SK-N-SH (cell line): Measurements from ENCODE around the gene HSPA14.

Experiments
- CTCF ChIP-seq: fragments of 200-600 bp; sonication (generic); IDR thresholded peaks from 2 replicates; pipeline ENCODE4 v1.6.1; 2017; ENCODE audit warnings: antibody characterized with exemption, mild to moderate bottlenecking, moderate library complexity
- ELF1 ChIP-seq: IDR thresholded peaks from 2 replicates; pipeline ENCODE4 v1.4.0; 2012
- GATA2 ChIP-seq: sonication (generic); formaldehyde crosslinking; IDR thresholded peaks from 2 replicates; pipeline ENCODE4 v1.5.0; 2020; ENCODE audit warnings: mild to moderate bottlenecking, missing genetic modification reagents
- JUND ChIP-seq: IDR thresholded peaks from 2 replicates; pipeline ENCODE4 v1.4.0; 2012
- NRF1 ChIP-seq: IDR thresholded peaks from 2 replicates; pipeline ENCODE4 v1.6.1; 2012; ENCODE audit warnings: low read depth, mild to moderate bottlenecking, low read length
- POLR2AphosphoS5 ChIP-seq: IDR thresholded peaks from 2 replicates; pipeline ENCODE4 v1.6.1; 2012; ENCODE audit warnings: low read depth, low read length
- RCOR1 ChIP-seq: fragments of 150-350 bp; IDR thresholded peaks from 2 replicates; pipeline ENCODE4 v1.6.1; 2017; ENCODE audit warnings: antibody characterized with exemption, low read length
- RFX5 ChIP-seq: IDR thresholded peaks from 2 replicates; pipeline ENCODE4 v1.6.1; 2012; ENCODE audit warnings: mild to moderate bottlenecking, improper control_type of control experiment, low read length
- TAF1 ChIP-seq: IDR thresholded peaks from 2 replicates; pipeline ENCODE4 v1.6.1; 2012; ENCODE audit warnings: low read depth, mild to moderate bottlenecking, low read length, moderate library complexity, borderline replicate concordance
- ZBTB33 ChIP-seq: IDR thresholded peaks from 2 replicates; pipeline ENCODE4 v1.4.0; 2012; ENCODE audit warnings: low read depth, borderline replicate concordance
- TF ChIP-seq, protein P1 (sequence below): IDR thresholded peaks from 2 replicates; pipeline ENCODE4 v1.4.0; 2012; ENCODE audit warnings: low read depth

DNA sequence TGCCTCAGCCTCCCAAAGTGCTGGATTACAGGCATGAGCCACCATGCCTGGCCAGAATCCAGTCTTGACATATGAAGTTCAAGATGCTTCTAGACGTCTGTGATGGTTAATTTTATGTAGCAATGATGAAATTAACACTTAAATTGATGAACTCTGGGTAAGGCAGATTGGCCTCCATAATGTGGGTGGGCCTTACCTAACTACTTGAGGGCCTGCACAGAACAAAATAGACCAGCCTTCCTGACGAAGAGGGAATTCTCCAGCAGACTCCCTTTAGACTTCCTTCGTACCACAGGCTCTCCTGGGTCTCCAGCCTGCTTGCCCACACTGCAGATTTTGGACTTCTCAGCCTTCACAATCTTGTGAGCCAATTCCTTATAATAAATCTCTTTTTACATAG, 5.0 kb upstream of the HSPA14 start:
- no peak for TF ChIP-seq CTCF
- no peak for TF ChIP-seq POLR2AphosphoS5
- no peak for TF ChIP-seq RFX5
- TF ChIP-seq, protein P1, sequence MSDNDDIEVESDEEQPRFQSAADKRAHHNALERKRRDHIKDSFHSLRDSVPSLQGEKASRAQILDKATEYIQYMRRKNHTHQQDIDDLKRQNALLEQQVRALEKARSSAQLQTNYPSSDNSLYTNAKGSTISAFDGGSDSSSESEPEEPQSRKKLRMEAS: no peak
- no peak for TF ChIP-seq NRF1
- no peak for TF ChIP-seq TAF1
- TF ChIP-seq GATA2 (CRISPR knock-in tag): no peak
- no peak for TF ChIP-seq JUND
- TF ChIP-seq RCOR1: no peak
- no peak for TF ChIP-seq ZBTB33
- TF ChIP-seq ELF1: no peak
